Esophagus muscularis mucosa (tissue), 4 donors: ENCODE data around the gene MAGI2. TPM values are rescaled to one million over a fixed set of nuclear protein-coding genes. Genes with fewer than 3 reads are reported as not detected.

ENCODE experiments used
- DNase-seq: peaks from one replicate; pipeline ENCODE4 v3.0.0-alpha.2; 2017; ENCODE audit errors: extremely low spot score
- H3K27ac ChIP-seq, 4 donors: fragments of 200-600 bp; sonication (generic); replicated peaks in 1 of 4; 1 replicate in 3 of 4; 2 replicates in 1 of 4; pipeline ENCODE4 v1.5.1; 2016 to 2019; ENCODE audit warnings: mild to moderate bottlenecking in 1 of 4
- H3K27me3 ChIP-seq, 4 donors: fragments of 200-600 bp; sonication (generic); one replicate each; pipeline versions ENCODE4 v1.5.1 to v1.6.0; 2016 to 2019
- H3K36me3 ChIP-seq, 4 donors: fragments of 200-600 bp; sonication (generic); one replicate each; pipeline ENCODE4 v1.5.1; 2016 to 2019
- H3K4me1 ChIP-seq, 4 donors: fragments of 200-600 bp; sonication (generic); one replicate each; pipeline ENCODE4 v1.5.1; 2016 to 2019
- H3K4me3 ChIP-seq, 4 donors: fragments of 200-600 bp; sonication (generic); 1 replicate in 2 of 4; 2 replicates in 2 of 4; pipeline ENCODE4 v1.5.1; 2016 to 2019; ENCODE audit warnings: mild to moderate bottlenecking in 4 of 4, moderate library complexity in 1 of 4
- H3K9me3 ChIP-seq, 4 donors: fragments of 200-600 bp; sonication (generic); 1 replicate in 3 of 4; 2 replicates in 1 of 4; pipeline ENCODE4 v1.5.1; 2016 to 2019
- EP300 ChIP-seq: sonication (generic); formaldehyde crosslinking; IDR thresholded peaks from one replicate; pipeline ENCODE4 v1.6.1; 2017; ENCODE audit warnings: antibody characterized with exemption
- POLR2A ChIP-seq: fragments of 450-650 bp; IDR thresholded peaks from one replicate; pipeline ENCODE4 v1.6.1; 2017; ENCODE audit warnings: antibody characterized with exemption, moderate library complexity, mild to moderate bottlenecking, low read depth
- POLR2AphosphoS5 ChIP-seq, 2 donors: sonication (generic); formaldehyde crosslinking; IDR thresholded peaks; one replicate each; pipeline ENCODE4 v1.6.1; 2017; ENCODE audit warnings: antibody characterized with exemption in 2 of 2
- WGBS: methylation state at CpG from one replicate; pipeline ENCODE4 v1.1.5; 2018; 5-methylcytosine and 5-hydroxymethylcytosine counted together
- intact Hi-C: fragments of 100-400 bp; cut with DNase I; formaldehyde crosslinking; loops from one replicate; pipeline ENCODE4 v1.15.1; 2023
- total RNA-seq, 4 donors: library from RNA; depleted of rRNA; stranded (reverse); fragments of >200 nt; gene quantifications; one replicate each; pipeline versions ENCODE4 v1.1.0 to v1.2.1, GENCODE V29; 2016
- TF ChIP-seq, protein P1 (sequence below), 3 experiments: fragments of 200-600 bp in 2 of 3; fragments of 450-650 bp in 1 of 3; sonication (generic) in 2 of 3; IDR thresholded peaks; one replicate each; pipeline ENCODE4 v1.5.1; 2017 to 2019; ENCODE audit warnings: antibody characterized with exemption in 3 of 3, mild to moderate bottlenecking in 2 of 3, moderate library complexity in 1 of 3

MAGI2 gene
- total RNA-seq, 4 donors from 2014 or later = 14.4 to 22.3 (median 21.2) TPM

DNA sequence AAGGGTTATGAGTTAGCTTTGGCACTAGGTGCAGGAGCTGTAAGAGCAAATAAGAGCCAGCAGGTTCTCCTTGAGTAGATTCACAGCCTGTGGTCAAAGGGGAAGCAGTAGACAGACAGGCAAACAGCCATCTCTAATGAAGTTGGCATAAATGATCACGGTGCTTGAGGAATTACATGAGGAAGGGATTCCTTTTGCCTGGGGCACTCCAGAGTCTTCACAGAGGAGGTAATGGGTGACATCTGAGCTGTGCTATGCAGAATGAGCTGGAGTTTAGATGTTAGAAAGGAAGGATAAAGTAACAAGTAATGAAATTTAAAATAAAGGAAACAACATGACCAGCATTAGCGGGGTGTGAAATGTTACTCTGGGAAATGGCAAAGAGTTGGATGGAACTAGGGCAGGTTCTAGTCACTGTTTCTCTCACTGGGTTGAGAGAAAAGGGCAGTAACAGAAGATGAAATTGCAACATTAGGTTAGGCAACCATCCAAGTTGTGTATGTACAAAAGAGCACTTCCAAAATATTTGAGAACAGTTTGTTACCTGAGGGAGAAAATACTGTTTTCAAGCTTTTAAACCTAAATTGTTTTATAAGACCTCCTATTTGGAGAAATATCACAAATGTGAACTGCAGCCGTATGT, 1041.1 kb downstream of the MAGI2 start:
- Histone ChIP-seq H3K4me1 (no peaks in the 10 kb centered on the region), H3K9me3 (peaks cover 0 to 4% (median 0%) of the 10 kb centered on the region in 4 donors), H3K4me3 (no peak overlapping the region), H3K27ac (no peak overlapping the region), H3K27me3 (no peaks in the 10 kb centered on the region), H3K36me3 (no peaks in the 10 kb centered on the region)
- 86% methylated on average over 3 of the region's 3 CpGs for WGBS
- intact Hi-C loops = no loop called here
- TF ChIP-seq POLR2AphosphoS5 (IDR thresholded peaks at IDR 0.05) (no peak), POLR2A (no peak), EP300 (no peak)
- TF ChIP-seq, protein P1, sequence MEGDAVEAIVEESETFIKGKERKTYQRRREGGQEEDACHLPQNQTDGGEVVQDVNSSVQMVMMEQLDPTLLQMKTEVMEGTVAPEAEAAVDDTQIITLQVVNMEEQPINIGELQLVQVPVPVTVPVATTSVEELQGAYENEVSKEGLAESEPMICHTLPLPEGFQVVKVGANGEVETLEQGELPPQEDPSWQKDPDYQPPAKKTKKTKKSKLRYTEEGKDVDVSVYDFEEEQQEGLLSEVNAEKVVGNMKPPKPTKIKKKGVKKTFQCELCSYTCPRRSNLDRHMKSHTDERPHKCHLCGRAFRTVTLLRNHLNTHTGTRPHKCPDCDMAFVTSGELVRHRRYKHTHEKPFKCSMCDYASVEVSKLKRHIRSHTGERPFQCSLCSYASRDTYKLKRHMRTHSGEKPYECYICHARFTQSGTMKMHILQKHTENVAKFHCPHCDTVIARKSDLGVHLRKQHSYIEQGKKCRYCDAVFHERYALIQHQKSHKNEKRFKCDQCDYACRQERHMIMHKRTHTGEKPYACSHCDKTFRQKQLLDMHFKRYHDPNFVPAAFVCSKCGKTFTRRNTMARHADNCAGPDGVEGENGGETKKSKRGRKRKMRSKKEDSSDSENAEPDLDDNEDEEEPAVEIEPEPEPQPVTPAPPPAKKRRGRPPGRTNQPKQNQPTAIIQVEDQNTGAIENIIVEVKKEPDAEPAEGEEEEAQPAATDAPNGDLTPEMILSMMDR (IDR thresholded peaks at IDR 0.05) = no peak
- DNase-seq = no peak

- no peak for DNase-seq
- 84% methylated on average over 3 of the region's 3 CpGs for WGBS
- Histone ChIP-seq H3K27ac (no peak overlapping the region), H3K4me1 (no peaks in the 10 kb centered on the region), H3K36me3 (no peaks in the 10 kb centered on the region), H3K4me3 (no peak overlapping the region), H3K27me3 (no peaks in the 10 kb centered on the region), H3K9me3 (no peaks in the 10 kb centered on the region)
- TF ChIP-seq, protein P1 (IDR thresholded peaks at IDR 0.05) = no peak
- TF ChIP-seq EP300 (no peak), POLR2AphosphoS5 (IDR thresholded peaks at IDR 0.05) (no peak), POLR2A (no peak)
- intact Hi-C loops = no loop called here
Measured at GRCh38 chr7:78407031-78407430, 1046.4 kb downstream of the MAGI2 start.

- no peak overlapping the region for H3K4me3 ChIP-seq
- H3K27me3 ChIP-seq = no peaks in the 10 kb centered on the region
- no peaks in the 10 kb centered on the region for H3K36me3 ChIP-seq
- no peaks in the 10 kb centered on the region for H3K4me1 ChIP-seq
- TF ChIP-seq EP300 (no peak), POLR2A (no peak), POLR2AphosphoS5 (IDR thresholded peaks at IDR 0.05) (no peak)
- TF ChIP-seq, protein P1 (IDR thresholded peaks at IDR 0.05) = no peak
- no peak for DNase-seq
- intact Hi-C loops = no loop called here
- no peaks in the 10 kb centered on the region for H3K9me3 ChIP-seq
- no peak overlapping the region for H3K27ac ChIP-seq
Measured at GRCh38 chr7:78406531-78406930, 1046.9 kb downstream of the MAGI2 start.

- Histone ChIP-seq H3K4me1 (no peaks in the 10 kb centered on the region), H3K9me3 (no peaks in the 10 kb centered on the region), H3K27me3 (no peaks in the 10 kb centered on the region), H3K36me3 (no peaks in the 10 kb centered on the region), H3K27ac (no peak overlapping the region), H3K4me3 (no peak overlapping the region)
- TF ChIP-seq POLR2AphosphoS5 (IDR thresholded peaks at IDR 0.05) = no peak
- TF ChIP-seq POLR2A = no peak
- no peak for TF ChIP-seq EP300
- TF ChIP-seq, protein P1 (IDR thresholded peaks at IDR 0.05) = no peak
- no peak for DNase-seq
- intact Hi-C loops = no loop called here
- WGBS = 73% methylated on average over 3 of the region's 4 CpGs
Measured at GRCh38 chr7:78402096-78402495, 1051.4 kb downstream of the MAGI2 start.

- TF ChIP-seq EP300 (no peak), POLR2A (no peak), POLR2AphosphoS5 (IDR thresholded peaks at IDR 0.05) (no peak)
- TF ChIP-seq, protein P1 (IDR thresholded peaks at IDR 0.05) = no peak
- Histone ChIP-seq H3K9me3 (no peaks in the 10 kb centered on the region), H3K4me1 (peaks cover 0 to 7% (median 1%) of the 10 kb centered on the region in 4 donors), H3K27me3 (no peaks in the 10 kb centered on the region), H3K27ac (no peak overlapping the region), H3K36me3 (no peaks in the 10 kb centered on the region), H3K4me3 (no peak overlapping the region)
- intact Hi-C loops = no loop called here
- whole genome bisulfite sequencing = 64% methylated on average over 2 of the region's 2 CpGs
- no peak for DNase-seq
Measured at GRCh38 chr7:78400038-78400437, 1053.4 kb downstream of the MAGI2 start.
